Activated naive CD4-positive, alpha-beta T cell treated with anti-CD3 and anti-CD28 coated beads, Interleukin-2, amount 10 ng/mL, durations not matched to agents 7 days and 5 days (primary cell): Measurements from ENCODE around the gene RBFOX1.

Source experiments
- CTCF ChIA-PET: fragments of 350-600 bp; sonication (Branson Sonifier 250); formaldehyde crosslinking; loops from one replicate; lab custom pipeline; 2021; ENCODE audit warnings: antibody characterized with exemption; lab: Charles Lee
- DNase-seq: peaks from one replicate; pipeline ENCODE4 v3.0.0-alpha.2; 2020
- H3K27ac Mint-ChIP-seq: one replicate; pipeline ENCODE4 v1.8.0; 2021; ENCODE audit warnings: mild to moderate bottlenecking, moderate library complexity, mixed read lengths
- H3K27me3 Mint-ChIP-seq: one replicate; pipeline ENCODE4 v1.8.0; 2021; ENCODE audit warnings: mild to moderate bottlenecking, mixed read lengths
- H3K36me3 Mint-ChIP-seq: one replicate; pipeline ENCODE4 v1.8.0; 2021; ENCODE audit warnings: mixed read lengths
- H3K4me1 Mint-ChIP-seq: one replicate; pipeline ENCODE4 v1.8.0; 2021; ENCODE audit warnings: mixed read lengths
- H3K4me3 Mint-ChIP-seq: one replicate; pipeline ENCODE4 v1.8.0; 2021; ENCODE audit warnings: mild to moderate bottlenecking, moderate library complexity, mixed read lengths
- H3K9me3 Mint-ChIP-seq: one replicate; pipeline ENCODE4 v1.8.0; 2021; ENCODE audit warnings: mixed read lengths

Gene RBFOX1

DNA sequence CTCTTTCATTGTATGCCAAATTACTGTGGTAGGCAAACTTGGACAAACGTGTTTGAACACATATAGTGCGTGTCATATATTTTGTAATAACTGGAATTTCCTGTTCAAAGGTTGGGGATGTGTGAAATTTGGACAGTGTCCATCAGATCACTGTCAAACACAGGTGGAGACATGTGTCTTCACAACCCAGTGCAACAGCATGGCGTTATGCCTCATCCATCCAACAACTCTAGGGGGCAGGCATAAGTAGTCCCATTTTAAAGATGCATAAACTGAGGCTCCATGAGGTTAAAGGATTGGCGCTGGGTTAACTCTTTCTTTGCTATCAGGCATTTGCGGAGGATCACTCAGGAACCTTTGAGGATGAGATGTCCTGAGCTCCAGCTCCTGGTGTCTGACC is 103.7 kb downstream of the RBFOX1 start:
- Mint-ChIP-seq H3K27me3 (no peaks in the 10 kb centered on the region), H3K36me3 (no peaks in the 10 kb centered on the region), H3K4me3 (no peak overlapping the region), H3K4me1 (no peaks in the 10 kb centered on the region), H3K27ac (no peak overlapping the region), H3K9me3 (peaks cover 25% of the 10 kb centered on the region)
- no peak for DNase-seq
- CTCF ChIA-PET: interaction anchor here (0.6 kb wide), 1 partner anchor 16 kb away, joined by 4 read pairs; no protein-coding TSS in a partner anchor

- DNase-seq: no peak
- Mint-ChIP-seq H3K27ac (no peak overlapping the region), H3K9me3 (peaks cover 25% of the 10 kb centered on the region), H3K27me3 (no peaks in the 10 kb centered on the region), H3K36me3 (no peaks in the 10 kb centered on the region), H3K4me3 (no peak overlapping the region), H3K4me1 (no peaks in the 10 kb centered on the region)
- CTCF ChIA-PET: no interaction called here
Measured at GRCh38 chr16:7437135-7437804, 104.6 kb downstream of the RBFOX1 start.

DNA sequence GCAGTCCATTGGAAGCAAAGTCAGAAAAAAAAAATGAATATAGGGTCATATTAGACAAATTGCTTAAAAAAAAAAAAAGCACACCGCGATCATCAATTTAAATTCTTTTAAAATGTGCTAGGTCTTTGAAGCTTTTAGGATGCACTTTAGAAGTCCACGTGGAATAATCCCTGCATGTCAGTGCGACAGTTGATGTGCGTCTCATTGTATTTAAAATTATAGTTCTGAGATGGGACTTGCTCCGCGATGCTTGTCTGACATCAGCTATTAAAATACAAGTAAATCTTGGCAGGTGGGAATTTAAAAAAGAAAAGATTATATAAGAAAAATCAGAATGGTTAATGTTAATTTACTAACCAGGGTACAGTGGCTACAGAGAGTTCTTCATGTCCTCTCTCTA is 105.2 kb downstream of the RBFOX1 start:
- no peak for DNase-seq
- no peaks in the 10 kb centered on the region for H3K27me3 Mint-ChIP-seq
- no peaks in the 10 kb centered on the region for H3K36me3 Mint-ChIP-seq
- no peak overlapping the region for H3K27ac Mint-ChIP-seq
- CTCF ChIA-PET: interaction anchor here (0.6 kb wide), 1 partner anchor 42 kb away, joined by 3 read pairs; no protein-coding TSS in a partner anchor
- H3K4me1 Mint-ChIP-seq: no peaks in the 10 kb centered on the region
- H3K4me3 Mint-ChIP-seq: no peak overlapping the region
- H3K9me3 Mint-ChIP-seq: peaks cover 23% of the 10 kb centered on the region

- DNase-seq: no peak
- H3K27me3 Mint-ChIP-seq: no peaks in the 10 kb centered on the region
- H3K4me1 Mint-ChIP-seq: no peaks in the 10 kb centered on the region
- no peak overlapping the region for H3K27ac Mint-ChIP-seq
- CTCF ChIA-PET: no interaction called here
- H3K36me3 Mint-ChIP-seq: no peaks in the 10 kb centered on the region
- peaks cover 19% of the 10 kb centered on the region for H3K9me3 Mint-ChIP-seq
- no peak overlapping the region for H3K4me3 Mint-ChIP-seq
Measured at GRCh38 chr16:7438601-7439000, 106.0 kb downstream of the RBFOX1 start.

- Mint-ChIP-seq H3K9me3 (peaks cover 15% of the 10 kb centered on the region), H3K27ac (no peak overlapping the region), H3K27me3 (no peaks in the 10 kb centered on the region), H3K36me3 (no peaks in the 10 kb centered on the region), H3K4me3 (no peak overlapping the region), H3K4me1 (no peaks in the 10 kb centered on the region)
- CTCF ChIA-PET: no interaction called here
- no peak for DNase-seq
Measured at GRCh38 chr16:7439518-7439917, 106.9 kb downstream of the RBFOX1 start.

- Mint-ChIP-seq H3K4me3 (no peak overlapping the region), H3K27ac (no peak overlapping the region), H3K9me3 (peaks cover 6% of the 10 kb centered on the region), H3K27me3 (no peaks in the 10 kb centered on the region), H3K36me3 (no peaks in the 10 kb centered on the region), H3K4me1 (no peaks in the 10 kb centered on the region)
- DNase-seq: no peak
- CTCF ChIA-PET: no interaction called here
Measured at GRCh38 chr16:7440886-7441400, 108.3 kb downstream of the RBFOX1 start.

GRCh38 chr16:7442050-7442449 is 109.4 kb downstream of the RBFOX1 start:
- Mint-ChIP-seq H3K4me1 (no peaks in the 10 kb centered on the region), H3K27ac (no peak overlapping the region), H3K4me3 (no peak overlapping the region), H3K9me3 (peaks cover 11% of the 10 kb centered on the region), H3K27me3 (no peaks in the 10 kb centered on the region), H3K36me3 (no peaks in the 10 kb centered on the region)
- CTCF ChIA-PET: no interaction called here
- no peak for DNase-seq

DNA sequence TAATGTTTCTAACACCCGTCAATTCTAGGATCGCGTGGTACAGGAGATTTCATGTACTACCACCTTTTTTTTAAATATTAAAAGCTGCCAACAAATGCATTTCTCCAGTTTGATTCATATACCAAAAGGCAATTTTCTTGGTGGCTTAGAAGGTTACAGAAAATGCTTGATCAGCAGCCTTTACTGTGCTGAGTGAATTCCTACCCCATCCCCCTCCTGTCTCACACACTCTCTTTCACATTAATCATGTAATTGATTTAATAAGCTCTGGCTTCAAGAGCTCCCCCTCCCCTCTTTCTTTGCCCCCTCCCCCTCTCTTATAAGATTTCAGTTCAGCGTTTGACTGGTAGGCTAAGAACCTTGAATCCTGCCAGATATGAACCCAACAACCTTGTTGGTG is 110.5 kb downstream of the RBFOX1 start:
- Mint-ChIP-seq H3K4me1 (no peaks in the 10 kb centered on the region), H3K36me3 (no peaks in the 10 kb centered on the region), H3K9me3 (peaks cover 16% of the 10 kb centered on the region), H3K27me3 (no peaks in the 10 kb centered on the region), H3K27ac (no peak overlapping the region), H3K4me3 (no peak overlapping the region)
- CTCF ChIA-PET: no interaction called here
- DNase-seq: no peak

GRCh38 chr16:7443648-7444365 is 111.2 kb downstream of the RBFOX1 start:
- no peak overlapping the region for H3K4me3 Mint-ChIP-seq
- DNase-seq: no peak

DNA sequence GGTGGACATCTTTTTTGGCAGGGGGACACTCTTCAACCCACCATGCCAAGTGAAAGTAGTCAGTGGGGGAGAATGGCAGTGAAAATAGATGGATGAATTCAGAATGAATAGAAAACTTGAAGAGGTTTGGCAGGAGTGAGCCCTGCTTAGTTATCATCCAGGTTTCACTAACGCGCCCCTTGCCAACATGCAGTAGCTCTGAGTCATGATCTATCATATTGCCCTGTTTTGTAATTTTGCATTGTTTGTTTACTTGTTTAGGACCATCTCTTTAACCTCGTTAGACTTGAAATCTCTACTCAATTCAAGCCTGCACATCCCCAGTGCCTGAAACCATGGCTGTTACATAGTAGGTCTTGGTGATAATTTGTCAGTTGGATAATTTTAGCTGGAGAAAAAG is 116.7 kb downstream of the RBFOX1 start:
- H3K4me1 Mint-ChIP-seq: no peaks in the 10 kb centered on the region
- no peak overlapping the region for H3K27ac Mint-ChIP-seq

More at GRCh38 chr16:7443648-7444365, 111.2 kb downstream of the RBFOX1 start:
- H3K9me3 Mint-ChIP-seq: peaks cover 18% of the 10 kb centered on the region
- CTCF ChIA-PET: no interaction called here
- no peaks in the 10 kb centered on the region for H3K36me3 Mint-ChIP-seq
- H3K4me1 Mint-ChIP-seq: no peaks in the 10 kb centered on the region
- H3K27me3 Mint-ChIP-seq: no peaks in the 10 kb centered on the region
- no peak overlapping the region for H3K27ac Mint-ChIP-seq

GRCh38 chr16:7449808-7450207 is 117.2 kb downstream of the RBFOX1 start:
- no peaks in the 10 kb centered on the region for H3K27me3 Mint-ChIP-seq
- H3K4me3 Mint-ChIP-seq: no peak overlapping the region
- DNase-seq: no peak
- CTCF ChIA-PET: no interaction called here
- peaks cover 52% of the 10 kb centered on the region for H3K9me3 Mint-ChIP-seq
- H3K36me3 Mint-ChIP-seq: no peaks in the 10 kb centered on the region
- no peak overlapping the region for H3K27ac Mint-ChIP-seq
- no peaks in the 10 kb centered on the region for H3K4me1 Mint-ChIP-seq

More for the DNA sequence above, 116.7 kb downstream of the RBFOX1 start:
- Mint-ChIP-seq H3K4me3 (no peak overlapping the region), H3K9me3 (peaks cover 50% of the 10 kb centered on the region), H3K36me3 (no peaks in the 10 kb centered on the region), H3K27me3 (no peaks in the 10 kb centered on the region)
- CTCF ChIA-PET: no interaction called here
- no peak for DNase-seq

DNA sequence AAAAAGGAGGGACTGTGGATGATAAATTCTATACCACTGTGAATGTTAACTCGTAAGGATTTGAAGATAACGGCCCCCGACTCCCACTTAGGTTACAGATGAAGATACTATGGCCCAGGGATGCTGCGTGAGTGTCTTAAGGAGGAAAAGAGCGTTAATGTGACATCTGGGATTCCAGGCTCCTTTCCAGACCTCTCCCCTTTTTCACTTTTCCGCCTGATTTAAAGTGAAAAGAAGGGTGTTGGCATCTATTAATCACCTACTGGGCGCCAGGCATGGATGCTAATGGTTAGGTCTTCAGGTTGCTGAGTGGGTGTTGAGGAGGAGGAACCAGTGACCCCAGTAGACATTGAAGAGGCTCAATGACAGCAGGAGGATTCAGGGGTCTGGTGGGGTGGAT is 117.8 kb downstream of the RBFOX1 start:
- H3K9me3 Mint-ChIP-seq: peaks cover 56% of the 10 kb centered on the region
- no peak overlapping the region for H3K4me3 Mint-ChIP-seq
- DNase-seq: no peak
- H3K36me3 Mint-ChIP-seq: no peaks in the 10 kb centered on the region
- H3K27me3 Mint-ChIP-seq: no peaks in the 10 kb centered on the region
- no peaks in the 10 kb centered on the region for H3K4me1 Mint-ChIP-seq
- H3K27ac Mint-ChIP-seq: no peak overlapping the region
- CTCF ChIA-PET: no interaction called here

- Mint-ChIP-seq H3K9me3 (peaks cover 58% of the 10 kb centered on the region), H3K27ac (no peak overlapping the region), H3K4me3 (no peak overlapping the region), H3K36me3 (no peaks in the 10 kb centered on the region), H3K4me1 (no peaks in the 10 kb centered on the region), H3K27me3 (no peaks in the 10 kb centered on the region)
- DNase-seq: no peak
- CTCF ChIA-PET: no interaction called here
Measured at GRCh38 chr16:7452090-7452489, 119.4 kb downstream of the RBFOX1 start.

DNA sequence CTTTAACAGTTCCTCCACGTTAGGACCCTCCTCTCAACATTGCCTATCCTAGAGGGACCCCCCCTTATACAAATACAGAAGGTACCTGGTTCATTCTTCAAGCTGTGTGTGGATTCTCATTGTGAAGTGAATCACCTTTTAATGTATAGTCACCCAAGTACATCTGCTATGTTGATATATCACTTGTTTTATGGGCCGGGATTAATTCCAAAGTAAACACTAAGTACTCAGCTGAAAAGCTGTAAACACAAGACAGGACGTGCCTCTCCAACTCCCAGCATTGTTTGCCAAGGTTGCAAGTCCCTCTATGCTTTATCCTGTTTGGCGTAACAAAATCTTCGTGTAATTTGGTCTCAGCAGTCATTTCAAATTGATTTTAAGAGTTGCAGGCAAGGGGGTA is 123.6 kb downstream of the RBFOX1 start:
- Mint-ChIP-seq H3K27ac (no peak overlapping the region), H3K9me3 (peaks cover 49% of the 10 kb centered on the region), H3K4me1 (no peaks in the 10 kb centered on the region)

DNA sequence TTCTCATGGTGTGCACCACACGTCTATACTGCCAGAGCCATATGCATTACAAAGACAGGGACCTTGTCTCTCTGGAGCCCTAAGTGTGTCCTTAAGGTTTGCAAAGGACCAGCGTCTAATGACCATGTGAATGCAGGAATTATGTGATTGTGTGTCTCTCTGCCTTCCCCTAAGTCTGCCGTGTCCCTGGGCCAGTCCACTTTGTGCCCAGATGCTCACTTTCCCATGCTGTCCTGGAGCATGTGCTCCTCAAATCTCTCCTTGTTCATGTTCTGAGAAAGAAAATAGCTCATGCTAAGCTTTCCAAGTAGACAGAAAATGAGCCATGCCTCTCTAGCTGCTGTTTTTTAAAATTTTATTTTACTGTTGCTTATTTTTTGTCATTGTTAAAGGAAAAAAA is 125.5 kb downstream of the RBFOX1 start:
- CTCF ChIA-PET: no interaction called here
- no peaks in the 10 kb centered on the region for H3K27me3 Mint-ChIP-seq
- peaks cover 35% of the 10 kb centered on the region for H3K9me3 Mint-ChIP-seq
- no peak overlapping the region for H3K27ac Mint-ChIP-seq
- no peak for DNase-seq
- H3K4me3 Mint-ChIP-seq: no peak overlapping the region
- no peaks in the 10 kb centered on the region for H3K36me3 Mint-ChIP-seq
- no peaks in the 10 kb centered on the region for H3K4me1 Mint-ChIP-seq

More for the DNA sequence above, 123.6 kb downstream of the RBFOX1 start:
- Mint-ChIP-seq H3K4me3 (no peak overlapping the region), H3K36me3 (no peaks in the 10 kb centered on the region), H3K27me3 (no peaks in the 10 kb centered on the region)
- DNase-seq: no peak
- CTCF ChIA-PET: no interaction called here
